GM12874 (cell line): ENCODE data around the gene KRABD2.

Source experiments
- TF ChIP-seq, protein P1 (sequence below): IDR thresholded peaks from 2 replicates; pipeline ENCODE4 v1.5.1; 2011; ENCODE audit warnings: low read depth, mild to moderate bottlenecking, control low read depth, low read length, moderate library complexity; ENCODE audit not compliant: insufficient read depth

Gene KRABD2

DNA sequence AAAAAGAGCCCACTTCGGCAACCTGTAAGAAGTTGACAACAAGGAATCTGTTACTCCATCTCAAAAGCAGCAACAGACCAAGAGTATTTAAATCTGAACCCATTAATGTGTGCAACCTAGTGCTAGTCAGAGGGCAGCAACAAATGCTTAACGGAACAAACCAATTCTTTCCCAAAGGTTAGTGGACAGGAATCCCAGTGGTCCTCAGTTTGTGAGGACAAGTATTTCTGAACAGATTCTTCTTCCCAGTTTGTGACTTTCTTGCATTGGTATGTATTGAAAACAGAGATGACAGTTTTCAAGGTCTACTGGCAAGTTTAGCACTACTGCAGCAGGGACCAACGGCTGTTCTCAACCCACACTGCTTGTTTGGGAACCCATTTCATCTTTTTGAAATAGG lies 3.5 kb upstream of the KRABD2 start:
- TF ChIP-seq, protein P1, sequence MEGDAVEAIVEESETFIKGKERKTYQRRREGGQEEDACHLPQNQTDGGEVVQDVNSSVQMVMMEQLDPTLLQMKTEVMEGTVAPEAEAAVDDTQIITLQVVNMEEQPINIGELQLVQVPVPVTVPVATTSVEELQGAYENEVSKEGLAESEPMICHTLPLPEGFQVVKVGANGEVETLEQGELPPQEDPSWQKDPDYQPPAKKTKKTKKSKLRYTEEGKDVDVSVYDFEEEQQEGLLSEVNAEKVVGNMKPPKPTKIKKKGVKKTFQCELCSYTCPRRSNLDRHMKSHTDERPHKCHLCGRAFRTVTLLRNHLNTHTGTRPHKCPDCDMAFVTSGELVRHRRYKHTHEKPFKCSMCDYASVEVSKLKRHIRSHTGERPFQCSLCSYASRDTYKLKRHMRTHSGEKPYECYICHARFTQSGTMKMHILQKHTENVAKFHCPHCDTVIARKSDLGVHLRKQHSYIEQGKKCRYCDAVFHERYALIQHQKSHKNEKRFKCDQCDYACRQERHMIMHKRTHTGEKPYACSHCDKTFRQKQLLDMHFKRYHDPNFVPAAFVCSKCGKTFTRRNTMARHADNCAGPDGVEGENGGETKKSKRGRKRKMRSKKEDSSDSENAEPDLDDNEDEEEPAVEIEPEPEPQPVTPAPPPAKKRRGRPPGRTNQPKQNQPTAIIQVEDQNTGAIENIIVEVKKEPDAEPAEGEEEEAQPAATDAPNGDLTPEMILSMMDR: no peak

DNA sequence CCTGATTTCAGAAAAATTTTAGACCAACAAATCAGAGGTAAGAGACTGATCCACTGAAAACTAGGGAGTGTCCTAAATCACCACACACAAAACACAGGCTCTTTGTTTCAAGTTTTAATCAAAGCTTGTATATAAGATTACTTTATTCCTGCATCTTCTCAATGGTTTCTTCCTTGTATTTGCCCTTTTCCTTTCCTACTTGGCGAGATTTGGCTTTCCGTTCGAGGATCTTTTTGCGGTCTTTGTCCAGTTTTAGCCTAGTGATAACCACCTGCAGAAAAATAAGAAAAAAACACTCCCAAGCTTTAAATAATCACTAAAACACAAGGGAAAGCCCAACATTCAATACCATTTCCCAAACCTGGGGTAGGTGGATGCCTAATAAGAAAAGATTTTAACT lies 918 bp upstream of the KRABD2 start:
- TF ChIP-seq, protein P1: no peak

DNA sequence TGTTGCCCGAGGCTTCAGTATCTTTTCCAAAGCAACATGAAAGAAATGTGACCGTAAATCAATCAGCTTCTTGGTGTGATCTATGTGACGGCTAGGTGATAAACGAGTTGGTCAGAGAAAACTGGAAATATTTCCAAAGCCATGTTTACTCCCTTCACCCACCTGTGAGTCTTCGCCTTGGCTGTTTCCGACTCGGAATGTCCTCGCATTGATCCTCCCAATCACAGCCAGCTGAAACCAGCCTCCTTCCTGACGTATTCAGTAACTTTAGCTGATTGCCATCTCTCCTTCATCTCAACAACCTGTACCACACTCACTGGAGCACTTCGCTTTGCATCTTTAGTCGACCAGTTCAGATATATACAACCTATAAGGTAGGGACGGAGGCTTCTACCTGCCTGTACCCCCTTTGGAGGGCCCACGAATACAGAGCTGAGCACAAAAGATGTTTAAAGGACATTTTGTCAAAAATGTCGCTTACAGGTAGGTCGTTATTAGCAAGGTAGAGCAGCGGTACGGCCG lies 705 bp downstream of the KRABD2 start:
- TF ChIP-seq, protein P1: no peak

DNA sequence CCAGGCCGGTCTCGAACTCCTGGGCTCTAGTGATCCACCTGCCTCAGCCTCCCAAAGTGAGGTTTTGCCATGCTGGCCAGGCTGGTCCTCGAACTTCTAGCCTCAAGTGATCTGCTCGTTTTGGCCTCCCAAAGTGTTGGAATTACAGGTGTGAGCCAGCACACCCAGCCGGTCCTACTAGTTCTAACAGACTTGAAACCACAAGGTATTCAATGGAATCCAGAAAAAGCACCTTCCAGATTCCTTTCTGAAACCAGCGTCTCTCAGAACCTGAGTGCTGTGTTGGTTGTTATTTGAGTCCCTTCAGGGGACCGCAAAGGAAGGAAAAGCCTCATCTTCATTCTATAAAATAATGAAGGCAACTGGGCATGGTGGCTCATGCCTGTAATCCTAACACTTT lies 4.1 kb downstream of the KRABD2 start:
- TF ChIP-seq, protein P1: no peak

DNA sequence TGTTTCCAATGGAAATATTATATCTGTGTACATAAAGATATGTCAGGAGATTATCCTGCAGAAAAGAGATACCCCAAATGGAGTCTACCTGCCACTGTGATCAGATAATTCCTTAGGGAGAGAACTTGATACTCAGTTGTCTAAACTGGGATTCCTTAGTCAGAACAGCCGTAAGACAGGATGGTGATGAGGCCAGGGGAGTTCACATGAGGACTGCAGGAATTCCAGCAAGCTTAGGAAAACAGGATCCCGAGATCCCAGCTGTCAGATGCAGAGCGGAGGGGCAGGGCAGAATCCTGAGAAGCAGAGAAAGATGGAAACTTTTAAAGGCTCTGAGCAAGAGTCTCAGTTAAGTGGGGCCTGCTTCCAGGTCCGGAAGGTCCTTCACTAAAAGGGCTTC lies 4.7 kb downstream of the KRABD2 start:
- TF ChIP-seq, protein P1: no peak

GRCh38 chr17:8369944-8370343 lies 6.6 kb downstream of the KRABD2 start:
- TF ChIP-seq, protein P1: no peak

- TF ChIP-seq, protein P1: no peak
These were observed 8.3 kb downstream of the KRABD2 start for GRCh38 chr17:8368193-8368592.

GRCh38 chr17:8366231-8366630 lies 10.3 kb downstream of the KRABD2 start:
- TF ChIP-seq, protein P1: no peak
